OCI-LY1 (cell line): ENCODE measurements around the gene CDH3.

Experiments used
- H2AFZ ChIP-seq: fragments of 200-600 bp; sonication (generic), shearing (Covaris generic); 2 replicates; pipeline ENCODE4 v1.6.0; 2014; ENCODE audit warnings: antibody characterized with exemption, mild to moderate bottlenecking, low read length
- H3F3A ChIP-seq: fragments of 200-600 bp; sonication (generic), shearing (Covaris generic); 2 replicates; pipeline ENCODE4 v1.6.0; 2014; ENCODE audit warnings: mild to moderate bottlenecking, antibody characterized with exemption, low read length, moderate library complexity; ENCODE audit not compliant: insufficient read depth
- H3K27ac ChIP-seq: fragments of 200-600 bp; sonication (generic); 2 replicates; pipeline ENCODE4 v1.5.1; 2014; ENCODE audit warnings: low read length, mixed run types, mild to moderate bottlenecking, low read depth; ENCODE audit not compliant: poor library complexity, severe bottlenecking
- H3K27me3 ChIP-seq: fragments of 200-600 bp; sonication (generic); 2 replicates; pipeline ENCODE4 v1.6.0; 2014; ENCODE audit warnings: antibody characterized with exemption, mild to moderate bottlenecking, low read length, moderate library complexity; ENCODE audit not compliant: insufficient read depth
- H3K36me3 ChIP-seq: fragments of 200-600 bp; sonication (generic); 2 replicates; pipeline ENCODE4 v1.6.1; 2014; ENCODE audit warnings: mild to moderate bottlenecking, antibody characterized with exemption, low read length, moderate library complexity, mixed read lengths; ENCODE audit not compliant: insufficient read depth
- H3K4me1 ChIP-seq: fragments of 200-600 bp; sonication (generic); 2 replicates; pipeline ENCODE4 v1.5.1; 2014; ENCODE audit warnings: mild to moderate bottlenecking, low read length, moderate library complexity; ENCODE audit not compliant: insufficient read depth, severe bottlenecking
- H3K4me2 ChIP-seq: fragments of 200-600 bp; sonication (generic), shearing (Covaris generic); 2 replicates; pipeline ENCODE4 v1.6.1; 2014; ENCODE audit warnings: low read length
- H3K4me3 ChIP-seq: fragments of 200-600 bp; sonication (generic); 2 replicates; pipeline ENCODE4 v1.5.1; 2014; ENCODE audit warnings: low read length, low read depth, mild to moderate bottlenecking, mixed read lengths; ENCODE audit not compliant: poor library complexity, severe bottlenecking
- H3K79me2 ChIP-seq: fragments of 200-600 bp; shearing (Covaris generic); 2 replicates; pipeline ENCODE4 v1.6.1; 2016; ENCODE audit warnings: mixed run types, low read length, mixed read lengths; ENCODE audit not compliant: insufficient read depth
- H3K9ac ChIP-seq: fragments of 200-600 bp; sonication (generic), shearing (Covaris generic); 2 replicates; pipeline ENCODE4 v1.6.1; 2014; ENCODE audit warnings: mild to moderate bottlenecking, low read length, mixed read lengths
- H3K9me2 ChIP-seq: fragments of 200-600 bp; sonication (generic), shearing (Covaris generic); 2 replicates; pipeline ENCODE4 v1.6.1; 2014; ENCODE audit warnings: low read depth, mild to moderate bottlenecking, low read length, mixed read lengths
- H3K9me3 ChIP-seq: fragments of 200-600 bp; shearing (Covaris generic); 2 replicates; pipeline ENCODE4 v1.6.1; 2014; ENCODE audit warnings: low read length, mixed read lengths
- H4K20me1 ChIP-seq: fragments of 200-600 bp; sonication (generic), shearing (Covaris generic); 2 replicates; pipeline ENCODE4 v1.6.0; 2016; ENCODE audit warnings: mild to moderate bottlenecking, low read length; ENCODE audit not compliant: insufficient read depth
- EZH2 ChIP-seq: fragments of 200-600 bp; sonication (generic), shearing (Covaris generic); IDR thresholded peaks from 2 replicates; pipeline ENCODE4 v1.8.0; 2017; ENCODE audit warnings: borderline replicate concordance, mixed run types, mild to moderate bottlenecking, antibody characterized with exemption, low read length, moderate library complexity, mixed read lengths
- TF ChIP-seq, protein P1 (sequence below): fragments of 200-600 bp; sonication (generic), shearing (Covaris generic); IDR thresholded peaks from 2 replicates; pipeline ENCODE4 v1.5.1; 2017; ENCODE audit warnings: mild to moderate bottlenecking, antibody characterized with exemption, low read length, moderate library complexity, mixed read lengths

The CDH3 gene

DNA sequence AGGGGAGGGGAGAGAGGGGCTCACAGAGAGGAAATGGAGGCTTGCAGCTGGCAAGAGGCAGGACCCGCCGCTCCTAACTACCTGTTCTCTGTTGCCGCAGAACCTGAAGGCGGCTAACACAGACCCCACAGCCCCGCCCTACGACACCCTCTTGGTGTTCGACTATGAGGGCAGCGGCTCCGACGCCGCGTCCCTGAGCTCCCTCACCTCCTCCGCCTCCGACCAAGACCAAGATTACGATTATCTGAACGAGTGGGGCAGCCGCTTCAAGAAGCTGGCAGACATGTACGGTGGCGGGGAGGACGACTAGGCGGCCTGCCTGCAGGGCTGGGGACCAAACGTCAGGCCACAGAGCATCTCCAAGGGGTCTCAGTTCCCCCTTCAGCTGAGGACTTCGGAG is 53.0 kb downstream of the CDH3 start:
- H3K27me3 ChIP-seq, result peaks cover 11% of the 10 kb centered on the region; the same call in 1 of the 2 replicates
- no peaks in the 10 kb centered on the region for H3K36me3 ChIP-seq
- no peaks in the 10 kb centered on the region for H4K20me1 ChIP-seq
- H3K79me2 ChIP-seq, result no peaks in the 10 kb centered on the region
- H3K4me3 ChIP-seq, result no peak overlapping the region
- H3F3A ChIP-seq, result no peaks in the 10 kb centered on the region
- no peak overlapping the region for H3K9ac ChIP-seq
- H3K9me2 ChIP-seq, result no peaks in the 10 kb centered on the region
- no peak for TF ChIP-seq EZH2
- TF ChIP-seq, protein P1, sequence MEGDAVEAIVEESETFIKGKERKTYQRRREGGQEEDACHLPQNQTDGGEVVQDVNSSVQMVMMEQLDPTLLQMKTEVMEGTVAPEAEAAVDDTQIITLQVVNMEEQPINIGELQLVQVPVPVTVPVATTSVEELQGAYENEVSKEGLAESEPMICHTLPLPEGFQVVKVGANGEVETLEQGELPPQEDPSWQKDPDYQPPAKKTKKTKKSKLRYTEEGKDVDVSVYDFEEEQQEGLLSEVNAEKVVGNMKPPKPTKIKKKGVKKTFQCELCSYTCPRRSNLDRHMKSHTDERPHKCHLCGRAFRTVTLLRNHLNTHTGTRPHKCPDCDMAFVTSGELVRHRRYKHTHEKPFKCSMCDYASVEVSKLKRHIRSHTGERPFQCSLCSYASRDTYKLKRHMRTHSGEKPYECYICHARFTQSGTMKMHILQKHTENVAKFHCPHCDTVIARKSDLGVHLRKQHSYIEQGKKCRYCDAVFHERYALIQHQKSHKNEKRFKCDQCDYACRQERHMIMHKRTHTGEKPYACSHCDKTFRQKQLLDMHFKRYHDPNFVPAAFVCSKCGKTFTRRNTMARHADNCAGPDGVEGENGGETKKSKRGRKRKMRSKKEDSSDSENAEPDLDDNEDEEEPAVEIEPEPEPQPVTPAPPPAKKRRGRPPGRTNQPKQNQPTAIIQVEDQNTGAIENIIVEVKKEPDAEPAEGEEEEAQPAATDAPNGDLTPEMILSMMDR, result no peak
- no peaks in the 10 kb centered on the region for H3K9me3 ChIP-seq
- no peak overlapping the region for H2AFZ ChIP-seq
- H3K4me2 ChIP-seq, result no peak overlapping the region
- no peaks in the 10 kb centered on the region for H3K4me1 ChIP-seq
- no peak overlapping the region for H3K27ac ChIP-seq

DNA sequence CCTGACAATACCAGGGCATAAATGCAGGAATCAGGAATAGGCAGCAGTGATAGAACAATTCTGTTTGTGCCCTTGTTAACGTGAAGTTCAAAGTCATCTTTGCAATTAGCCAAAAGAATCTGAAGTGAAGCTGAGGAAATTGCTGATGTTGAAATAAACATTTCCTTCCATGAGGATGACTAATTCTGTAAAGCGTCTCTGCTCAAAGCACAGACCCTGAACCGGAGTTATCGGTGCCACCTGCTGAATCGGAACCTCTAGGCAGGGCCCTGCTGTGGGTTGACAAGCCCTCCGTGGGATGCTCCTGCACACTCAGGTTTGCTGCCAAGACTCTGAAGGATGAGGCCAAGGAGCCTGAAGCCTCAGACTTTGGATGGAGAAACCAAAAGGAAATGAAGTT is 55.0 kb downstream of the CDH3 start:
- TF ChIP-seq, protein P1, result no peak
- TF ChIP-seq EZH2, result no peak
- Histone ChIP-seq H3K4me1 (no peaks in the 10 kb centered on the region), H3K36me3 (no peaks in the 10 kb centered on the region), H4K20me1 (no peaks in the 10 kb centered on the region), H3K9ac (no peak overlapping the region), H2AFZ (no peak overlapping the region), H3K9me3 (no peaks in the 10 kb centered on the region), H3K4me3 (no peak overlapping the region), H3F3A (no peaks in the 10 kb centered on the region), H3K27ac (no peak overlapping the region), H3K4me2 (no peak overlapping the region), H3K79me2 (no peaks in the 10 kb centered on the region), H3K9me2 (no peaks in the 10 kb centered on the region), H3K27me3 (peaks cover 11% of the 10 kb centered on the region; the same call in 1 of the 2 replicates)

DNA sequence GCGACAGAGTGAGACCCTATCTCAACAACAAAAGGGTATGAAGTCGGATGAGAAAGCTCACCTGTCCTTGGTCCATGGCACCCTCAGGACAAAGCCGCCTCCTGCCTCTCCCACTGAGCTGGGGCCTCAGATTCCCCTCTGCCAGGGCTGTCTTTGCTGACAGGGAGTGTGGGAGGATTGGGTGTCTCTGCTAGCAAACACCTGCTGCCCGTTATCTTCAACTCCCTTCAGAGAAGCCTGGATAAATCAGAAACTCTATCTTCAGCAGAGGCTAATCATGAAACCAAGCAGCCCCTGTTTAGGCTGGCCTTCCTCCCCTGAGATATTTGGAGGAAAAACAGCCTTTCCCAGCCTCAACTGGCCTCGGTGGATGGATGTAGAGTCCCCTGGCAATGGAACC is 55.7 kb downstream of the CDH3 start:
- Histone ChIP-seq H3K4me3 (no peak overlapping the region), H3K9ac (no peak overlapping the region)

More for the DNA sequence above, 55.7 kb downstream of the CDH3 start:
- H3K9me3 ChIP-seq, result no peaks in the 10 kb centered on the region
- H3K27ac ChIP-seq, result no peak overlapping the region
- no peak for TF ChIP-seq EZH2
- TF ChIP-seq, protein P1, result no peak
- H3K9me2 ChIP-seq, result no peaks in the 10 kb centered on the region
- no peaks in the 10 kb centered on the region for H4K20me1 ChIP-seq
- H3K27me3 ChIP-seq, result peaks cover 6% of the 10 kb centered on the region; the same call in 1 of the 2 replicates
- H3K36me3 ChIP-seq, result no peaks in the 10 kb centered on the region
- no peak overlapping the region for H3K4me2 ChIP-seq
- H3K79me2 ChIP-seq, result no peaks in the 10 kb centered on the region
- no peak overlapping the region for H2AFZ ChIP-seq
- no peaks in the 10 kb centered on the region for H3F3A ChIP-seq
- no peaks in the 10 kb centered on the region for H3K4me1 ChIP-seq
